ENCODE data around the gene NEXN.
"Not testable (repeated sequence)": the region's sequence is repeated elsewhere in the genome, so short reads cannot be mapped to it uniquely, and the experiment has no call there.

NEXN gene

DNA sequence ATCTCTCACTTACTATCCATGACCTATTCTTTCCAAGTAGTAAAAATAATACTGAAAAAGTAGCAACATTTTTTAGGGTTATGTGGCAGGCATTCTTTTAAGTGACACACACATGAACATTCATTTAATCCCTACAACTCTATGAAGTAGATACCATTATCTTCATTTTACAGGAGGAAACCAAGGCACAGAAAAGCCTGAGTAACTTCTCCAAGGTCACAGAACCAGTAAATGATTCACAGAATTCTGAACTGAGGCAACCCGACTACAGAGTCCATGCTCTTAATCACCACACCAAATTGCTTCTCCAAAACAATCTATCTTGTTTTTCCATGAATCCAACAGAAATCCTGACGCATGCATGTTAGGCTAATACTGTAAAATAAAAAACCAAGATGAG, 73.0 kb downstream of the NEXN start:
- DNase-seq (ENCODE audit: low read depth in 2 of 2), result no peak

DNA sequence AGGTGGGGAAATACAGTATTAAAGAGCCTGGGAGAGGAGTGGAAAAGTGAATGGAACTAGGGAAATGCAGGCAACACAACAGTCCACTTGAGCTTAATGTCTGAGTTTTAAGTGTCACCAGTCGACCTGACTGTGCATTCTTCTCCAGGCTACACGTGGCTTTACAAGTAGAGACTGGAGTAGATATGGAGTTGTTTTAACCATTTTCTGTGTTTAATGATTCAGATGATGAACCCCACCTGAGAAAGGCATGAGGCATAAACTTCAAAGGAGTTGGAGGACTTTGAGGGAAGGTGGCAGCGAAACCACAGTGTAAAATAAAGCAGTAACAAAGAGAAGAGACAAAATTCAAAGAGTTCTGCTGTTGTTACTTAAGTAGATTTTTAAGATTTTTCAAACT, 77.9 kb downstream of the NEXN start:
- no peak for DNase-seq (ENCODE audit: low read depth in 2 of 2)

DNA sequence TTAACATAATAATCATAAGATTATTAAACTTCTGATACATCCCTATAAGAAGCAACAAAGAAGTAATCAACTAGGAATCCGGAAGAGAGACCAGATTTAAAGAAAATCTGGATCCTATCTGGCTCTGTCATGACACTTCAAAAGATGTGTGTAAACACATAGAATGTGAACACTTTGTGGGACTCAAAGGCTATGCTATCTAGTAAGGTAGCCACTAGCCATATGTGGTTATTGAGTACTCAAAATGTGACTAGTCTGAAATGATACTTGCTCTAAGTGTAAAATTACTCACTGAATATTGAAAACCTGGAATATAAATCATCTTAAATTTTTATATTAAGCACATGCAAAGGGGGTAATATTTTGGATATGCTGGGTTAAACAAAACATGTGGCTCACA, 81.8 kb downstream of the NEXN start:
- no peak for DNase-seq (ENCODE audit: low read depth in 2 of 2)

DNA sequence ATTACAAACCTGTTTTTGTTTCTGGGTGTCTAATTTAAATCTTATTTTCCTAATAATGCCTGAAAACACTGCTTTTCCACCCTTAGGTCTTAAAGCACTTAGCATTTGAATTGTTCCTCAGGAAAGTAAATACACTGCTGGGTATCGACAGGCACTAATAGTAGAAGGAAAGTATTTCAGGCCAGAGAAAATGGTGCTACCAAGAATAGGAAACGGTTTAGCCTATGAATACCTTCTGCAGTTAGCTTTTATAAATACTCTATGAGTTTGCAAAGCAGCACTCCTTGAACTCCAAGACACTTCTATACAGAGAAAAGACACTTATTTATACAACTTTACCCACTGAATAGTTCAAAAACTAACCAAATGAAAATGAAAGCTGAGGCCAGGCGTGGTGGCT, 83.7 kb downstream of the NEXN start:
- DNase-seq (ENCODE audit: low read depth in 2 of 2), result no peak

DNA sequence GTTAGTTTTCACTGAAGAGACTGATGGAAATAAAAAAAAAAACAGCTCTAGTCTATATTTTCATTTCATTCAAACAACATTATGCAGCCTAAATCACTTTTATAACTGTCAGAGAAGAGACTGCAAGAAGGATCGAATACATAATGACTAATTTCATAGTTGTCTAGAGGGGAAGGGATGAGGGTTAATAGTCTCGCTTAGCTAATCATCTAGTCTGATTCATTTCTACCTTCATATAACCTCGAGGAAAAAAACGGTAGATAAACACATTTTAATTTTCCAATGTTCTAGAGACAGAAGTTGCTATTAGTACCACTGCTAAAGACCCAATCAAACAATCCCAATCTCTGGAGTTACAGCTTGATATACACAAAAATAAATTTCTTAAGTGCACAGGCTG, 87.0 kb downstream of the NEXN start:
- DNase-seq (ENCODE audit: low read depth in 2 of 2), result no peak

DNA sequence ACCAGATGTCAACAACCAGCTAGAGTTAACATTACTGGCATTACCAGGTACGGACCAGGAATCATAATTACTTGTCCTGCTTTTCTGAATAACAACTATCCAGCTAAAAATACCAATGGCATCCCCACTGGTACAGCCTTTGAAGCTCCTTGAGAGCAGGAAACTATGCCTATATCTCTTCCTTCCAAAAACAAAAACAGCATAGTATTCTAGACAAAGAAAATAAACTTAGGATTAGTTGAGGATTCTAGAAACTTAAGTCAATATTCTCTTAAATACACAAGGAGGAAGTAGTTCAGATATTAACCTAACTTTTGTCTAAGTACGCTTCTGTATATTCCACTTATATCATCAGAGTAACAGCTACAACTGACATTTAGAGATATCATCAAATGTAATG, 87.5 kb downstream of the NEXN start:
- DNase-seq (ENCODE audit: low read depth in 2 of 2), result no peak

DNA sequence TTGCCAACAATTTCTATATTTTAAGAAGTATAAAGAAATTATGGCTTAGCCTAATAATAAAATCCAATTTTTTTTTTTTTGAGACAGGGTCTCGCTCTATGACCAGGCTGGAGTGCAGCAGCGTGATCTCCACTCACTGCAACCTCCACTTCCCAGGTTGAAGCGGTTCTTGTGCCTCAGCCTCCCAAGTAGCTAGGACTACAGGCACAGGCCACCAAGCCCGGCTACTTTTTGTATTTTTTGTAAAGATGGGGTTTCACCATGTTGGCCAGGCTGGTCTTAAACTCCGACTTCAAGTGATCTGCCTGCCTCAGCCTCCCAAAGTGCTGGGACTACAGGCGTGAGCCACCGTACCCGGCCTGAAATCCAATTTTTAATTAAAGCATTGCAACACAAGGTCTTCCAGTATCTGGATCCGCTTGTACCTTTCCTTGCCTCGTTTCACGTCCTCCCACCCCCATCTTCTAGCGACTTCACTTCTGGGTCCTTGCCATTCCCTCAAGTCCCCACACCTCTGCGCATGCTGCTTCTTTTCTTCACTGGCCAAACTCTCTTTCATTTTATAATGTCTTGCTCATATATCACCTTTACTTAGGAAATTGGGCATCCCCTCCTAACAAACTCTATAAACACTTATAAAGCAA, 88.1 kb downstream of the NEXN start:
- DNase-seq (ENCODE audit: low read depth in 2 of 2), result no peak

DNA sequence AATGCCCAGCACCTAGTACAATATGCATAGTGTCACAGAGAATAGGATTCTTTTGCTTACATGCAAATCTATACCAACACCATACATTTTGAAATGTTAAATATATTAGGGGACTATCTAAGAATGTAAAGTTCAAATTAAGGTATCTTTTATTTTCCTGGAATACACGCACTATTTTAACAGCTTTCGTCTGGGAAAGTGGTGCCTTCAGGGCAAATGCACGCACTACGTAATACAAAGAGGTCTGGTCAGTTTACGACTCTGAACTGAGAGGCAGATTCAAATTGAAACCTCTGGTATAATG, 89.5 kb downstream of the NEXN start:
- no peak for DNase-seq (ENCODE audit: low read depth in 2 of 2)

DNA sequence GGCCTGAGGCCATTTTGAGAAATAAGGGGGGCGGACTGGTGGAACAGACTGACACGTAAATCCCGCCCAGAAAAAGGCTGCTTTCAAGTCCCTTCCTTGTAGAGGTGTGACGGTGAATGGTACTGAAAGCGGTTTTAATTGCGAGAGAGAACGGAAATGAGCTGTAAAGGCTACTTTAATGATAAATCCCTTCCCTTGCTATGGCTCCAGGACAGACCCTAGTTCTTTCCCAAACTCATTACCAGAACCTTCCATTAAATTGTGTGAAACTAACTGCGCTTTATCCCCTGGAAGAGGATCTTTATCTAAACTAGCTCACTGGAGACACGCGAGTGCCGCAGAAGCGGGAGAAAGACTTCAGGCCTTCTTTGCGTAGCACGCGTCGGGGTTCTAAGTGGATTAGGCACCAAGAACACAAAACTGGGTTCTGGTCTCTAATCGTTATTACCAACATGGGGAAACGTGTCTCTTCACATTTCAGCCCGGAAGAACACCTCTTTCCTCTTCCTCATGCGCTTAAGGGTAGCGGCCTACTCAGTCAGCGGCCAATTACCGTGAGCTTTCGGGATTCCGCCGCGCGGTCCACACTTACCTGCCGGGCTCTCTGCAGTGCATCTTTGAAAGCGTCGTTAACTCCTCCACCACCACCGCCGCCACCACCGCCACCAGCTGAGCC, 90.0 kb downstream of the NEXN start:
- DNase-seq (ENCODE audit: low read depth in 2 of 2), result peak; percentile 39 to 46

DNA sequence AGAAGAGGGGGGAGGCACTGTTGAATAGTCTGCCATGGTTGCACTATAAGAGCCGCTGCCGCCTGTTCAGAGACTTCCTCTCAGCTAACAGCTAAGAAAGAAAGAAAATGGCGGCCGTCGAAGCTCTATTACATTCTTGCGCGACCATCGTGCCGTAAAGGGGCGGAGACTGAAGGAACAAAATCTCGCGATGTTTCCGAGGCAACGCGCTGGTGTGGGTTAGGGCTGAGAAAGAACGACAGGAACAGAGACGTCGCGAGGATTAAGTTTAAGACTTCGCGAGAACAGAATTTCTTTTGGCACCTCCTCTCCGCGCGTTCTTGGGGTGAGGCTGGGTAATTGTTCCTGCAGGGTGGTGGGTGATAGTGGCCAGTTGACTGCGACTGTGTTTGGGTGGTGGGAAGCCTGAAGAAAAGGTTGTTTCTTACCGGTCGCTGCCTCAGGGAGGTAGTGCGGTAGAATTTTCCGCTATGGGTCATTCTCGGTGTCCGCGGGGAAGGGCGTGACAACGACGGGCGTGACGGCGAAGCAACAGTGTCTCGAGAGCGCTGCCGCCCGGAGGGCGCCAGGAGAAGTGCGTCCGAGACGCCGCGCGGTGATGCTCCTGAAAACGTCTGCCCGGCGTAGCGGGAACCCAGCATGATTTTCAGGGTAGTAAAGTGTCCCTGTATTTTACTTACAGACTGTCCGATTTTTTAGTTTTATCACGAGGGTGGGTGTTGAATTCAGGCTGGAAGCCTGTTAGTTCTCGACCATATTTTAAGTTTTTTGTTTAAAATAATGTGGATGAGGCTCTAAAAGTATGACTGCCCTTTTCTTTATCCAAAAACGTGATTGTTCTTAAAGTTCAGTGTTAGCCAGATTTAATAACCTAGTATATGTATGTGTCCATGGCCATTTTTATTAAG, 90.8 kb downstream of the NEXN start, which contains the start of gene FUBP1:
TSS of gene FUBP1 (minus strand) at position 104 of the 908 bp plus-strand sequence. CDS start at position 36, 68 bp downstream.
- peak; percentile 88 for DNase-seq (ENCODE audit: low read depth in 2 of 2)

DNA sequence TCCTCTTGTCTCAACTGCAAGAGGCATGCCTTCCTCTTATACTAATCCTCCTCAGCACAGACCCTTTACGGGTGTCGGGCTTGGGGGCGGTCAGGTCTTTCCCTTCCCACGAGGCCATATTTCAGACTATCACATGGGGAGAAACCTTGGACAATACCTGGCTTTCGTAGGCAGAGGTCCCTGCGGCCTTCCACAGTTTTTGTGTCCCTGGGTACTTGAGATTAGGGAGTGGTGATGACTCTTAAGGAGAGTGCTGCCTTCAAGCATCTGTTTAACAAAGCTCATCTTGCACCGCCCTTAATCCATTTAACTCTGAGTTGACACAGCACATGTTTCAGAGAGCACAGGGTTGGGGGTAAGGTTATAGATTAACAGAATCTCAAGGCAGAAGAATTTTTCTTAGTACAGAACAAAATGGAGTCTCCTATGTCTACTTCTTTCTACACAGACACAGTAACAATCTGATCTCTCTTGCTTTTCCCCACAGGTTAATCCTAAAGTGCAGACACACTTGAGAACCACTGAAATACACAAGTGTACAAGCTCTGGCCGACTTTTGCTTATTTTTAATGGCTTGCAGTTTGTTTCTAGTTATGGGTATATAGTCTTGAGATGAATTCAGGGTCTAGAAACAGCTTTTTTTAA, 95.0 kb downstream of the NEXN start:
- not testable (repeated sequence) for DNase-seq (ENCODE audit: low read depth in 2 of 2)

DNA sequence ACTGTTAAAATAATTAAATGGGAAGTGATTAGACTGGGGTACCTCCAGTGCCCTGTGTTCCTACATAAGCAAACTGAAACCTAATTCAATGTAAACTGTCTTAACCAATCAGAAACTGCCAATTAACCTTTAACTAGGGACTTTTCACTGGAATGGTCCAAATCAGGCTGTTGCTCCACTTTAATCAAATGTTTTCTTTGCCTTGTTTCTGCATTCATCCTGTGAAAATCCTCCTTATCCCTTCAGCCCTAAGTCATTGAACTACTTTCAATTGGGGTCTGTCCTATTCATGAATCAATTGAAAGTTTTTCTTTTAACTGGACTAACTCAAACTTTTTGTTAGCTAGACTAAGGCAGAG, 95.6 kb downstream of the NEXN start:
- DNase-seq (ENCODE audit: low read depth in 2 of 2), result no peak

DNA sequence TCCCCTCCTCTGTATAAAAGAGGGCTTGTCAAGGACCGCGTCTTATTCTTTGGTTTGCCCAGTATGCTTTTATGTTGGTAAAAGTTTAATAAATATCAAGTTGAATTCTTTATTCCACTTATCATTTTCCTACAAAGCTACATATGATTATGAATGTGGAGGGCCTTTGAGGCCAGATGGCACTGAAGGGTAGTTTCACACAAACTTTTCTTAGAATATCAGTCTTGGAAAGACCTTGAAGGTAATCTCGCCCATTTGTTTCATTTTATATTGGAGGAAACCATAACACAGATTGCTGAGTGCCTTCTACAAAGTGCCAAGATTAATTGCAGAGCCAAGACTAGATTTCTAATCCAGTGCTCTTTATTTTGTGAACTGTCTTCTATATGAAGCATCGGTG, 96.2 kb downstream of the NEXN start:
- DNase-seq (ENCODE audit: low read depth in 2 of 2), result no peak

DNA sequence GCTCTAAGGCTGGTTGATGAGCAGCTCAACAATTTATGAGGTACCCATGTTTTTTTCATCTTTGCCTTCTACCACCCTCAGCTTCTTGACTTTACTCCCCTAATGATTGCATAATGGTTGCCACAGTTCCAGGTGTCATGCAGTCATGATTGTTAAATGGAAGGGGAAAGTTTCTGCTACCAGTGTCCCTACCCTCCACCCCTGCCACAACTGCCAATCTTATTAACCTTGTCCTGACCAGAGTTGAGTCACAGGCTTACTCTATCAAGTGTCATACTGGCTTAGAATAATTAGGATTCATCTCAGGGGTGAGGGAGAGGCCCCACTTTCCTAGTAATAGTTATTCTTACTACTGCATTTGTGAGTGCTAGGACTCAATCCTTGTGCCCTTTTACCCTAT, 98.4 kb downstream of the NEXN start:
- no peak for DNase-seq (ENCODE audit: low read depth in 2 of 2)

DNA sequence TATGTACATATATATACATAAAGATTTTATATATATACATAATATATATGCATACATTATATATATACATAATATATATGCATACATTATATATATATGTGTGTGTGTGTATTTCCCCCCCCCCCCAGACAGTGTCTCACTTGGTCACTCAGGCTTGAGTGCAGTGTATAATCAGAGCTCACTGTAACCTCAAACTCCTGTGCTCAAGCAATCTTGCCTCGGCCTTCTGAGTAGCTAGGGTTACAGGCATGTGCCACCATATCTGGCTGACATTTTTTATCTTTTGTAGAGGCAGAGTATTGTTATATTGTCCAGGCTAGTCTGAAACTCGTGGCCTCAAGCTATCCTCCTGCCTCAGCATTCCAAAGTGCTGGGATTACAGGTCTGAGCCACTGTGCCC, 99.5 kb downstream of the NEXN start:
- no peak for DNase-seq (ENCODE audit: low read depth in 2 of 2)

DNA sequence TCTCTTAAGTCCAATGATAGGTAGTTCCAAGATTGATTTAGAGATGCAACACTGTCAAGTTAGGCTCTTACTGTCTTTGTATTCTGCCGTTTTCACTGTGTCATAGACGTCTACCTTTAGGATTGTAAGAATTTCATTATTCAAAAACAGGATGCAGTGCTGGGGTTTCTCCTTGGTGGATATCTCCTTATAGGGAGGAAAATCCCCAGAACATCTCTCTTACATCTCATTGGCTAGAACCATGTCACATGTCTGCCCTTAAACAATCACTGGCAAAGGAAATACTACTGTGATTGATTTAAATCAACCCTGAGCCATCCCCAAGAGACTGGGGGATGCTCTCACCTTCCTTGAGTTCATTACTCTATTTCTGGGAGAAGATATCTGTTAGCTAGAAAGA, 101.3 kb downstream of the NEXN start:
- no peak for DNase-seq (ENCODE audit: low read depth in 2 of 2)

DNA sequence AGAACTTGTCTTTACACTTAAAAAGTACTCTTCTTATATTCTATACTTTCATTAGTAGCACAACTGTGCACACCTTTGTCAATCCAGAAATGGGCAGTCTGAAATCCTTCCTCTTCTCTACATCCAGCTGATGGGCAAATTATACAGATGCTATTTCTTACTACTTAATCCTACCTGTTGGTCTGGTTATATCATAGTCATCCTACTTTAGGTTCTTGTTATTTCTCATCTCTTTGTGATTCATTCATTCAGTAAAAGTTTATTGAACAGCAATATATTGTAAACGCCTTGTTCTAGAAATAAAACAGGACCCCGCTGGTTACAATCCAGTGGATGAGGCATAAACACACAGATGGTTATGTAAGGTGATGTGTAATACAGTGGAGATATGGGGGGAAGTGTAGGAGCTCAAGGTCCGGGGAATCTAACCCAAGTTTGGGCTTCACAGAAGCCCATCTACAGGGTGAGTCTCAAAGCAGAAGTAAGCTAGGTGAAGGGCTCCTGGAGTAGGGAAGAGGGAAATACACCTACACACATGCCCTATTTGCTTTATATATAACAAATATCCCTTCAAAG, 102.3 kb downstream of the NEXN start:
- DNase-seq (ENCODE audit: low read depth in 2 of 2), result no peak

DNA sequence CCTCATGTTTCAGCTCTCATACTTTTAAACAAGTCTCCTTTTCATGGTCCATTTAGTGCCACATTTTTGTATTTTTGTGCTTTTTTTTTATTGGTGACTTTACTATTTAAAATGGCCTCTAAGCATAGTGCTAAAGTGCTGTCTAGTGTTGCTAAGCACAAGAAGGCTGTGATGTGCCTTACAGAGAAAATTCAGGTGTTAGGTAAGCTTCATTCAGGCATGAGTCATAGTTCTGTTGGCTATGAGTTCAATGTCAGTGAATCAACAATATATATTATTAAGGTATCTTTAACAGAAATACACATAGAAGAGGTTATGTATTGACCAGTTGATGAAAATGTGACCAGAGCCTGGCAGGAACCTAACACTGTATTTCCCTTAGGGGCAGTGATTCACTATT, 103.2 kb downstream of the NEXN start:
- no peak for DNase-seq (ENCODE audit: low read depth in 2 of 2)
